ENCODE measurements around the gene EHD4. TPM values are rescaled to one million over a fixed set of nuclear protein-coding genes. Genes with fewer than 3 reads are reported as not detected.

The EHD4 gene
- total RNA-seq, 1 experiment from 2014 or later, result 35.3 TPM

GRCh38 chr15:41895957-41896356 is 76.4 kb downstream of the EHD4 start:
- DNase-seq (ENCODE audit: low read depth), result no peak

- no peak for DNase-seq (ENCODE audit: low read depth)
Observed at GRCh38 chr15:41895491-41895890, 76.9 kb downstream of the EHD4 start.

- peak; percentile 91 for DNase-seq (ENCODE audit: low read depth)
Observed at GRCh38 chr15:41894791-41895463, 77.4 kb downstream of the EHD4 start.

- no peak for DNase-seq (ENCODE audit: low read depth)
Observed at GRCh38 chr15:41894251-41894790, 78.0 kb downstream of the EHD4 start.

GRCh38 chr15:41893422-41894250 is 78.7 kb downstream of the EHD4 start, which contains the start of gene SPTBN5:
SPTBN5 (minus strand) TSS chr15:41894053; CDS start chr15:41893497, 556 bp downstream.
- DNase-seq (ENCODE audit: low read depth), result no peak

GRCh38 chr15:41892621-41893421 is 79.5 kb downstream of the EHD4 start:
- DNase-seq (ENCODE audit: low read depth), result no peak

GRCh38 chr15:41891946-41892345 is 80.4 kb downstream of the EHD4 start:
- no peak for DNase-seq (ENCODE audit: low read depth)

- no peak for DNase-seq (ENCODE audit: low read depth)
Observed at GRCh38 chr15:41891226-41891625, 81.1 kb downstream of the EHD4 start.

- no peak for DNase-seq (ENCODE audit: low read depth)
Observed at GRCh38 chr15:41890050-41890690, 82.2 kb downstream of the EHD4 start.

- no peak for DNase-seq (ENCODE audit: low read depth)
Observed at GRCh38 chr15:41888662-41889253, 83.6 kb downstream of the EHD4 start.

- no peak for DNase-seq (ENCODE audit: low read depth)
Observed at GRCh38 chr15:41887893-41888292, 84.5 kb downstream of the EHD4 start.

GRCh38 chr15:41887161-41887560 is 85.2 kb downstream of the EHD4 start:
- no peak for DNase-seq (ENCODE audit: low read depth)

GRCh38 chr15:41886741-41887140 is 85.6 kb downstream of the EHD4 start:
- no peak for DNase-seq (ENCODE audit: low read depth)

GRCh38 chr15:41885841-41886240 is 86.5 kb downstream of the EHD4 start:
- DNase-seq (ENCODE audit: low read depth), result no peak

GRCh38 chr15:41885321-41885720 is 87.0 kb downstream of the EHD4 start:
- no peak for DNase-seq (ENCODE audit: low read depth)

GRCh38 chr15:41884458-41884857 is 87.9 kb downstream of the EHD4 start:
- DNase-seq (ENCODE audit: low read depth), result no peak

GRCh38 chr15:41883484-41883825 is 88.9 kb downstream of the EHD4 start:
- DNase-seq (ENCODE audit: low read depth), result no peak

- DNase-seq (ENCODE audit: low read depth), result no peak
Observed at GRCh38 chr15:41882689-41883483, 89.5 kb downstream of the EHD4 start.

- DNase-seq (ENCODE audit: low read depth), result no peak
Observed at GRCh38 chr15:41881920-41882688, 90.3 kb downstream of the EHD4 start.

GRCh38 chr15:41881550-41881919 is 90.8 kb downstream of the EHD4 start:
- DNase-seq (ENCODE audit: low read depth), result no peak

Data from RPMI7951 (cell line).